Breast epithelium (tissue), 4 donors: ENCODE data around the gene LORICRIN. TPM values are rescaled to one million over a fixed set of nuclear protein-coding genes. Genes with fewer than 3 reads are reported as not detected.

Experiments used
- DNase-seq, 2 donors: peaks; one replicate each; pipeline ENCODE4 v3.0.0-alpha.2; 2019; ENCODE audit warnings: low spot score in 2 of 2
- H3K27ac ChIP-seq, 2 donors: fragments of 200-600 bp; sonication (generic) in 1 of 2; one replicate each; pipeline ENCODE4 v1.5.1; 2016 to 2019; ENCODE audit warnings: mild to moderate bottlenecking in 1 of 2
- H3K27me3 ChIP-seq, 2 donors: fragments of 200-600 bp; sonication (generic) in 1 of 2; one replicate each; pipeline versions ENCODE4 v1.5.1 to v1.6.0; 2017 to 2019; ENCODE audit warnings: control low read depth in 1 of 2, mild to moderate bottlenecking in 1 of 2
- H3K36me3 ChIP-seq: fragments of 200-600 bp; one replicate; pipeline ENCODE4 v1.5.1; 2019
- H3K4me1 ChIP-seq, 2 donors: fragments of 200-600 bp; sonication (generic); one replicate each; pipeline ENCODE4 v1.5.1; 2016 to 2019; ENCODE audit warnings: control low read depth in 1 of 2
- H3K4me3 ChIP-seq, 3 donors: fragments of 200-600 bp; sonication (generic); 1 replicate in 2 of 3; 2 replicates in 1 of 3; pipeline ENCODE4 v1.5.1; 2016 to 2019; ENCODE audit warnings: mild to moderate bottlenecking in 3 of 3, moderate library complexity in 2 of 3
- H3K9me3 ChIP-seq, 2 donors: fragments of 200-600 bp; sonication (generic) in 1 of 2; one replicate each; pipeline ENCODE4 v1.5.1; 2016 to 2019; ENCODE audit warnings: control low read depth in 1 of 2
- CTCF ChIP-seq, 3 donors: fragments of 450-650 bp; IDR thresholded peaks; one replicate each; pipeline ENCODE4 v1.5.1; 2016 to 2017; ENCODE audit warnings: antibody characterized with exemption in 3 of 3, mild to moderate bottlenecking in 3 of 3, moderate library complexity in 3 of 3
- POLR2A ChIP-seq: fragments of 450-650 bp; IDR thresholded peaks from one replicate; pipeline ENCODE4 v1.6.1; 2016; ENCODE audit warnings: antibody characterized with exemption, mild to moderate bottlenecking, moderate library complexity
- POLR2AphosphoS5 ChIP-seq, 3 donors: sonication (generic); formaldehyde crosslinking; IDR thresholded peaks; one replicate each; pipeline ENCODE4 v1.6.1; 2017; ENCODE audit warnings: antibody characterized with exemption in 3 of 3
- intact Hi-C: fragments of 100-400 bp; cut with DNase I; formaldehyde crosslinking; loops from one replicate; pipeline ENCODE4 v1.15.1; 2023; ENCODE audit warnings: low total_unique reads
- total RNA-seq, 3 donors: library from RNA; depleted of rRNA; stranded (reverse); fragments of >200 nt; gene quantifications; one replicate each; pipeline ENCODE4 v1.1.0, GENCODE V29; 2016

The LORICRIN gene
- total RNA-seq, 3 donors from 2014 or later = not detected

DNA sequence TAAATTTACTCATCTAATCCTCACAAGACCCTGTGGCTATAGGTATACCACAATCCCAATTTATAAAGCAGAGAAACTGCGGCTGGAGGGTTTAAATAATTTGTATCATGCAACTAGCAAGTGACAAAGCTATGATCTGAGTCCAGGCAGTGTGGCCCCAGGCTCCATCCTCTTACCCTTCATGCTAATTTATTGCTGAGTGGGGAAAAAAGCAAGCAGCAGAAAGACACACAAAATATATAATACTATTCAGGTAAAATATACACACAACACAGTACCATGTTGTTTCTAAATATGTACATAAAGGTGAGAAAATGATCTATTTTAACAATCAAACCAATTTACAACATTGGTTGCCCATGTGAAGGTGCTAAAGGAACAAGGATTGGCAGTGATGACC, 17.3 kb upstream of the LORICRIN start:
- TF ChIP-seq POLR2AphosphoS5 (IDR thresholded peaks at IDR 0.05) (no peak), POLR2A (no peak), CTCF (IDR thresholded peaks at IDR 0.05) (no peak)
- H3K36me3 ChIP-seq = no peaks in the 10 kb centered on the region
- no peak for DNase-seq
- H3K4me3 ChIP-seq = no peak overlapping the region
- H3K9me3 ChIP-seq = no peaks in the 10 kb centered on the region
- H3K4me1 ChIP-seq = no peaks in the 10 kb centered on the region
- no peak overlapping the region for H3K27ac ChIP-seq
- intact Hi-C loops = no loop called here
- no peaks in the 10 kb centered on the region for H3K27me3 ChIP-seq

- intact Hi-C loops = no loop called here
- no peaks in the 10 kb centered on the region for H3K4me1 ChIP-seq
- H3K9me3 ChIP-seq = no peaks in the 10 kb centered on the region
- H3K4me3 ChIP-seq = no peak overlapping the region
- no peaks in the 10 kb centered on the region for H3K36me3 ChIP-seq
- DNase-seq = no peak
- TF ChIP-seq POLR2A (no peak), CTCF (IDR thresholded peaks at IDR 0.05) (no peak), POLR2AphosphoS5 (IDR thresholded peaks at IDR 0.05) (no peak)
- H3K27me3 ChIP-seq = no peaks in the 10 kb centered on the region
- no peak overlapping the region for H3K27ac ChIP-seq
Observed at GRCh38 chr1:153245466-153245865, 14.0 kb upstream of the LORICRIN start.

DNA sequence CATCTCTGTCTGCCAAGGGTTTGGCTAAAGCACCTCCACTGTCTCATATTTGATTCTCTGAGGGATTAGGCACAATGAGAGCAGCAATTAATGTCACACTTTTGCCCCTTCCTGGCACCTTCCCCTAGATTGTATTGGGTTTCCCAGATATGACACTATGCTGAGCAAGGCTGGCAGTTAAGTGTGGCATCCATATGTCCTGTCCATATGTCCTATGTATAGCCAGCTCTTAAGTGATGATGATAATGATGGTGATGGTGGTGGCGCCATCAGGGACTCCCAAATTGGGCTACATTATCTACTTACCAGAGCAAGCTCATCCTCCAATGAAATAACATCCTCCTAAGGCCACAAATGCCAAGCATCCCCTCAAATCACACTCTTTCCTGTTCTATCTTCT, 13.5 kb upstream of the LORICRIN start:
- no peak for DNase-seq
- H3K27ac ChIP-seq = no peak overlapping the region
- intact Hi-C loops = no loop called here
- H3K4me3 ChIP-seq = no peak overlapping the region
- TF ChIP-seq CTCF (IDR thresholded peaks at IDR 0.05) = no peak
- no peak for TF ChIP-seq POLR2AphosphoS5 (IDR thresholded peaks at IDR 0.05)
- no peak for TF ChIP-seq POLR2A
- no peaks in the 10 kb centered on the region for H3K36me3 ChIP-seq
- H3K9me3 ChIP-seq = no peaks in the 10 kb centered on the region
- no peaks in the 10 kb centered on the region for H3K27me3 ChIP-seq
- H3K4me1 ChIP-seq = no peaks in the 10 kb centered on the region

- no peak for DNase-seq
- no peaks in the 10 kb centered on the region for H3K4me1 ChIP-seq
- TF ChIP-seq CTCF (IDR thresholded peaks at IDR 0.05) (no peak), POLR2AphosphoS5 (IDR thresholded peaks at IDR 0.05) (no peak), POLR2A (no peak)
- H3K36me3 ChIP-seq = no peaks in the 10 kb centered on the region
- H3K27ac ChIP-seq = no peak overlapping the region
- no peak overlapping the region for H3K4me3 ChIP-seq
- no peaks in the 10 kb centered on the region for H3K27me3 ChIP-seq
- intact Hi-C loops = no loop called here
- H3K9me3 ChIP-seq = no peaks in the 10 kb centered on the region
Observed at GRCh38 chr1:153246825-153247224, 12.7 kb upstream of the LORICRIN start.

GRCh38 chr1:153248176-153248879, 11.2 kb upstream of the LORICRIN start:
- Histone ChIP-seq H3K27me3 (no peaks in the 10 kb centered on the region), H3K4me3 (no peak overlapping the region), H3K36me3 (no peaks in the 10 kb centered on the region), H3K9me3 (no peaks in the 10 kb centered on the region), H3K27ac (no peak overlapping the region), H3K4me1 (no peaks in the 10 kb centered on the region)
- no peak for DNase-seq
- intact Hi-C loops = no loop called here
- no peak for TF ChIP-seq POLR2A
- TF ChIP-seq POLR2AphosphoS5 (IDR thresholded peaks at IDR 0.05) = no peak
- TF ChIP-seq CTCF (IDR thresholded peaks at IDR 0.05) = no peak
